GM21529 (cell line): ENCODE measurements around the gene DNAH1.

Experiments
- ATAC-seq: cut with Tn5 transposase; IDR thresholded peaks from one replicate; pipeline ENCODE4 v1.9.1; 2021; ENCODE audit not compliant: unreplicated experiment

Gene DNAH1

GRCh38 chr3:52432225-52432624 lies 116.1 kb downstream of the DNAH1 start:
- ATAC-seq = no peak

- ATAC-seq = no peak
Observed at GRCh38 chr3:52432691-52433141, 116.6 kb downstream of the DNAH1 start.

- no peak for ATAC-seq
Observed at GRCh38 chr3:52433328-52433995, 117.3 kb downstream of the DNAH1 start.

GRCh38 chr3:52433996-52434479 lies 117.9 kb downstream of the DNAH1 start:
- ATAC-seq = no peak

- ATAC-seq = no peak
Observed at GRCh38 chr3:52434491-52435115, 118.5 kb downstream of the DNAH1 start.

GRCh38 chr3:52435246-52436101 lies 119.4 kb downstream of the DNAH1 start:
- ATAC-seq = no peak

- no peak for ATAC-seq
Observed at GRCh38 chr3:52436500-52437149, 120.5 kb downstream of the DNAH1 start.

- ATAC-seq = no peak
Observed at GRCh38 chr3:52437326-52438103, 121.4 kb downstream of the DNAH1 start.

GRCh38 chr3:52438104-52438376 lies 121.9 kb downstream of the DNAH1 start:
- no peak for ATAC-seq

GRCh38 chr3:52438579-52439425 lies 122.7 kb downstream of the DNAH1 start:
- ATAC-seq = no peak

GRCh38 chr3:52439426-52440248 lies 123.5 kb downstream of the DNAH1 start:
- ATAC-seq = no peak

- ATAC-seq = no peak
Observed at GRCh38 chr3:52440249-52440551, 124.1 kb downstream of the DNAH1 start.

- ATAC-seq = no peak
Observed at GRCh38 chr3:52440671-52441070, 124.6 kb downstream of the DNAH1 start.

- ATAC-seq = no peak
Observed at GRCh38 chr3:52441091-52441771, 125.1 kb downstream of the DNAH1 start.

GRCh38 chr3:52441772-52442332 lies 125.7 kb downstream of the DNAH1 start:
- no peak for ATAC-seq

GRCh38 chr3:52442409-52443267 lies 126.5 kb downstream of the DNAH1 start:
- ATAC-seq = no peak

GRCh38 chr3:52443268-52443610 lies 127.1 kb downstream of the DNAH1 start:
- ATAC-seq = no peak
